ENCODE measurements around the gene TRRAP.

DNA sequence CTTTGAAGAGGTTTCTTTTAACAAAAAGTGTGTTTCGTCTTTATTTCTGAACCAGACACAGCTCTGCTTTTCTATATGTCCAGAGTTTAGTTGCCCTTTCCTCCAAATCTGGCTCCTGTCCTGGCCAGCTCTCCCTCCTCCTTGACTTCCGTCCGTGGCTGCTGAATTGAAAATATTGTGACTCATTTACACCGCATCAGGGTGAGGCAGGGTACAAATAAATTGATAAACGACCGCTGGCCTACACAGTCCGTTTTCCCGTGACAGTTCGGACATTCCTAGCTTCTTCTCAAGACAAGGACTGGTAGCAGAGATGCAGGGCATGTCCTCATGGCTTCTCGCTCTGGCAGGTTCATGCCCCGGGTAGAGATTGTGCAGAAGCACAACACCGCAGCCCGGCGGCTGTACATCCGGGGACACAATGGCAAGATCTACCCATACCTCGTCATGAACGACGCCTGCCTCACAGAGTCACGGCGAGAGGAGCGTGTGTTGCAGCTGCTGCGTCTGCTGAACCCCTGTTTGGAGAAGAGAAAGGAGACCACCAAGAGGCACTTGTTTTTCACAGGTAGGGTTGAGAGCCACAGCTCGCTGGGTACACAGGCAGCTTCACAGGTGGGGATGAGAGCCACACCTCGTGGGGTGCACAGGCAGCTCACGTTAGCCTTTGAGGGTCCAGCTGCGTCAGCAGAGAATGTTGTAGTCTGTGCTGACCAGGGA, 126.6 kb downstream of the TRRAP start:
- TF ChIP-seq POLR2A (IDR thresholded peaks at IDR 0.05), result no peak
- TF ChIP-seq, protein P1, sequence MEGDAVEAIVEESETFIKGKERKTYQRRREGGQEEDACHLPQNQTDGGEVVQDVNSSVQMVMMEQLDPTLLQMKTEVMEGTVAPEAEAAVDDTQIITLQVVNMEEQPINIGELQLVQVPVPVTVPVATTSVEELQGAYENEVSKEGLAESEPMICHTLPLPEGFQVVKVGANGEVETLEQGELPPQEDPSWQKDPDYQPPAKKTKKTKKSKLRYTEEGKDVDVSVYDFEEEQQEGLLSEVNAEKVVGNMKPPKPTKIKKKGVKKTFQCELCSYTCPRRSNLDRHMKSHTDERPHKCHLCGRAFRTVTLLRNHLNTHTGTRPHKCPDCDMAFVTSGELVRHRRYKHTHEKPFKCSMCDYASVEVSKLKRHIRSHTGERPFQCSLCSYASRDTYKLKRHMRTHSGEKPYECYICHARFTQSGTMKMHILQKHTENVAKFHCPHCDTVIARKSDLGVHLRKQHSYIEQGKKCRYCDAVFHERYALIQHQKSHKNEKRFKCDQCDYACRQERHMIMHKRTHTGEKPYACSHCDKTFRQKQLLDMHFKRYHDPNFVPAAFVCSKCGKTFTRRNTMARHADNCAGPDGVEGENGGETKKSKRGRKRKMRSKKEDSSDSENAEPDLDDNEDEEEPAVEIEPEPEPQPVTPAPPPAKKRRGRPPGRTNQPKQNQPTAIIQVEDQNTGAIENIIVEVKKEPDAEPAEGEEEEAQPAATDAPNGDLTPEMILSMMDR (IDR thresholded peaks at IDR 0.05), result no peak
